ENCODE data around the gene ETV3.
"Not testable (repeated sequence)": the region's sequence is repeated elsewhere in the genome, so short reads cannot be mapped to it uniquely, and the experiment has no call there.

Gene ETV3

DNA sequence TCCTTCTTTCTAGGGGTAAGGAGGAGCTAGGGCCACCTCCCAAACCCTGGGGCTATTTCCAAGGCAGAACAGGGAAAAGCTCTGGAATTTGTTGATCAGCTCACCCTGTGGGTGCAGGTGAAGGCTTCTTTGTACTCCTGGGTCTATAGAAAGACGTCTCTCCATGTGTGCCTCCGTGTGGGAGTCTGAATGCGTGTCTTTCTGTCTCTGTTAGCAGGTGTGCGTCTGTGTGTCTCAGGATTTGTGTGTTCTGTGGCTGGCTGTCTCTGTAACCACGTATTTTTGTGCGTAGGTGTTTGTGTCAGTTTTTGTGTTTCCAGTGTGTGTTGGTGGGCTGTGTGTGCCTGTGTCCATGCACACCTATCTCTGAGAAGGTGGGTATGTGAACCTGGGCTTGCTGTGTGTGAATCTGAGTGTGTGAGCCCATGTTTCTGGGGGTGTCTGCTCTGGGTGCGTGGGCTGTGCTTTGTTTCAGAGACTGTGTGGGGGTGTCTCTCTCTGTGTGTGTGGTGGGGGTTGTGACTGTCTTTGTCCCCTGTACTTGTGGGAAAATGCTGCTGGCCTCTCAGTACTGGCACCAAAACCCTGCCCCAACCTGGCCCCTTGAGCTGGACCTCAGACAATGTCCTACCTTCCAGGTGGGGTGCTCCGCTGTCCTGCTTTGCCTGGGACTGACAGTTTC is 25.9 kb downstream of the ETV3 start:
- DNase-seq (ENCODE audit: low read depth in 2 of 2): no peak

- DNase-seq (ENCODE audit: low read depth in 2 of 2): no peak
These were observed 26.6 kb downstream of the ETV3 start for GRCh38 chr1:157111396-157112165.

DNA sequence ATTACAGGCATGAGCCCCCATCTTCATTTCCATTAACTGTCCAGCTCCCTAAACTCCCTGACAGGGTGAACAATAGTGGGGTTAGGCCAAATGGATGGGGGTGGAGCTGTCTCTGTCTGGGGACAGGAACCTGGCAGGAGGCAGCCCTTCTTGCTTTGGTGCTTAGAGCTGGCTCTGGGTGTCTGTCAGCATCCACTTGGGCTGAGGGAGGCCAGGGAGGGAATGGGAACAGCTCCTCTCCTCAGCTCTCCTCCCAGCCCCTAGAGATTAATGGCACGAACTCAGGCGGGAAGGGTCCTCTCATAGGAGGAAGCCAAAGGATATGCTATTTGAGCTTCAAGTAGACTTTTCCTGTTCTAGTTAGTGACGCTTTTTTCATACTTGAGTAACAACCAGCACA is 27.5 kb downstream of the ETV3 start:
- DNase-seq (ENCODE audit: low read depth in 2 of 2): no peak

- no peak for DNase-seq (ENCODE audit: low read depth in 2 of 2)
These were observed 28.2 kb downstream of the ETV3 start for GRCh38 chr1:157110003-157110402.

- no peak for DNase-seq (ENCODE audit: low read depth in 2 of 2)
These were observed 29.7 kb downstream of the ETV3 start for GRCh38 chr1:157108448-157108847.

- no peak for DNase-seq (ENCODE audit: low read depth in 2 of 2)
These were observed 30.5 kb downstream of the ETV3 start for GRCh38 chr1:157107702-157108101.

DNA sequence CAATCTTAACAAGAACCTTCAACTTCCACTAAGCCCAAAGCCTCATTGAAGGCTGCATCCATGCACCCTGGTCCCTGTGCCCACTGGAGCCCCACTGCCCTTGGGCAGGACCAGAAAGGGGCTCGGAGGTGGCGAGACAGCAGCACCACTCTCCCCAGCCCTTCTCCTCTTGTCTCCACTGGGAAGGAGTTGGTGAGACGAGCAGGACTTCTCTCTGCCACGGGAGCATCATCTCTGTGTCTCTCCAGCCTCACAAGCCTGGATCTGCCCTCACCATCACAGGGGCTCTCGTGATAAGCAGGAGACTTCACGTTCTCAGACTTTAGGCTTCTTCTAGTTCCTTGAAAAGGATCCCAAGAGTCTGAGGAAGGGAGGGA is 31.4 kb downstream of the ETV3 start:
- DNase-seq (ENCODE audit: low read depth in 2 of 2): no peak

- DNase-seq (ENCODE audit: low read depth in 2 of 2): no peak
These were observed 32.0 kb downstream of the ETV3 start for GRCh38 chr1:157105988-157106812.

DNA sequence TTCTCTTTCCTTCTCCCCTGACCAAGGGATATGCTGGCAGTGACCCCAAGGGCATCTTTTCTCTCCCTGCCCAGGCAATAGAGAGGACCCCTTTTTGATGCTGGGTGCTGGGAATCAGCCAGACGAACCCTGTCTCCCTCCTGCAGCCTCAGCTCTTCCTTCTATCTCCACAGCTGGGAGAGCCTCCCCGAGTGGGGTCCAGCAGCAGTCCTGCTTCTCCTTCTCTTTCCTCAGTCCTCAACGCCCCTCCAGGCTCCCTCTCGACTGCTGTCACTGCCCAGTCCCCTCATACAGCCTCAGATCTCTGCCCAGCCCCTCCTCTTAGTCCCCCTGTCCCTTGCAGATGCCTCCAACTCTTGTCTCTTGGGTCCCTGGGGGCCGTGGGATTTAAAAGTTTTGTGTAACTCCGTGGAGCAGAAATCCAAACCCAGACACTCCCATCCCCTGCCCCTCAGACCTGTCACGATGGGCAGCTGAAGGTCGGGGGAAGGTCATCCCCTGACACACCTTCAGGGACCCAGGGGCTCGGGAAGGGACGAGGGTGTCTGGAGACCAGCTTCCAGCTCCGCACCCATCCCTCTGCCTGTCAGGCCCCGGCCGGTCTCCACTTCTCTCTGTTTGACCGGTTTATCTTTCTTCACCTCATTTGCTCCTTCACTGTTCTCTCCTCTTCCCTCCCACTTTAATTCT is 32.8 kb downstream of the ETV3 start:
- no peak for DNase-seq (ENCODE audit: low read depth in 2 of 2)

DNA sequence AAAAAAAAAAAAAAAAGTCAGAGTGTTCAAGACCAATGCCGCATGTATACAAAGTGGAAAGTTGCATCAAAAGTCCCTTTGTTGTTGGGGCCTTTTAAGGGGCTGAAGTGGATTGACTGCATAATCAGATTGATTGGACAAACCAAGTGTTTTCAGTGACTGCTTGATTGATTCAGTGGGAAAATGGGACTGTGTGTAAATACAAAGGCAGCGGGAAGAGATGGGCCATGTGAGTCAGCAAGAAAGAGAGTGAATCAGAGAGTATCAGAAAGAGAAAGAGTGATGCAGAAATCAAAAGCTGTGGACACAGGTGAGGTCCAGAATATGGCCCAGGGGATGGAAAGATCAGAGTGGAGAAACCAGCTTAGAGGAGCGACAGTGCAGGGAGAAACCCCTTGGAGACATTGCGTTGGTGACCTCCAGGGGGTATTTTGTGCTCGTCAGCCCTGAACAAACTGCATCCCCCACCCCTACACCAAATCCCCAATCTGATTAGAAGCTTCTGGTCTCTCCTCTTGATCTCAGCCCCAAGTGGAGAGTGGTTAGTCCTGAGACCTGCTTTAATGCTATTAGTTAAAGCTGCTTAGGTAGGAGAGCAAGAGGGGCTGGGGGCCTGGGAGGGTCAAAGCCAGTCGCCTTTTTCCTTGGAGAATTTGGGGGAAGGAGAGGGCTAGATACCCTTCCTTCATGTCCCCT is 33.4 kb downstream of the ETV3 start:
- DNase-seq (ENCODE audit: low read depth in 2 of 2): no peak

GRCh38 chr1:157103268-157103667 is 34.9 kb downstream of the ETV3 start:
- DNase-seq (ENCODE audit: low read depth in 2 of 2): no peak

DNA sequence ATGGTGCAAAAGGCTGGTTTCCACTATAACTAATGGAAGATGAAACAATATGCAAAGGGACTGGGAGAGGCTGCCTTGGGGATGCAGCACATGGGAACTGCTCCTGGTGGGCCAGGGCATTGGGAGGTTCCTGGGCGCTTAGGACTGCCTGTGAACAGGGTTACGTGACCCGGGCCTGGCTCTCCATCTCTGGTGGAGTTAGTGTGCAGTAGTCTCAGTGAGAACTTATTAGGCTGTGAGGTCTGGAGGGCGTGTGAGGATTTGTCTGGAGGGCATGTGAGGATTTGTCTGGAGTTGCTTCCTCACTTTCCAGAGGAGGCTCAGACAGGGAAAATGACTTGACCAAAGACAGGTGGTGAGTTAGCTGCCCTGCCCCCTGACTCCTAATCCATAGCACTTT is 37.0 kb downstream of the ETV3 start:
- no peak for DNase-seq (ENCODE audit: low read depth in 2 of 2)

DNA sequence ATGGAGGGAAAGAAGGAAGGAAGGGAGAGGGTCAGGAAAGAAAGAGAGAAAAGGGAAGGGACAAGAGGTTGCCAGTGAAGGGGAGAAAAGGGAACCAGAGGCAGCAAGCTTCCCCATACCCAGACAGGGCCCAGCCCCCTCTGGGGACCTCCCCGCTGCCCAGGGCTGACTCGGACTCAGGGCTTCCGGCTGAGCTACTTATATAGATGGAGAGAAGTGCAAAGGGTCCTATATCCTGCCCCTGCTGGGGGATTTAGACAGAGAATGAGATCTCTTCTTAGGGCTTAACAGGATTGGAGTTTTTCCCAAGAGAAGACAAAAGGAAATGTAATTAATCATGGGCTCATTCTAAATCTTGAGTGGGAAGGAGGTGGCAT is 38.6 kb downstream of the ETV3 start, which contains the start of gene ETV3L:
Gene ETV3L, minus strand, starts transcription at position 176 of the 377 bp plus-strand sequence. CDS start 285 bp downstream, outside the sequence.
- no peak for DNase-seq (ENCODE audit: low read depth in 2 of 2)

DNA sequence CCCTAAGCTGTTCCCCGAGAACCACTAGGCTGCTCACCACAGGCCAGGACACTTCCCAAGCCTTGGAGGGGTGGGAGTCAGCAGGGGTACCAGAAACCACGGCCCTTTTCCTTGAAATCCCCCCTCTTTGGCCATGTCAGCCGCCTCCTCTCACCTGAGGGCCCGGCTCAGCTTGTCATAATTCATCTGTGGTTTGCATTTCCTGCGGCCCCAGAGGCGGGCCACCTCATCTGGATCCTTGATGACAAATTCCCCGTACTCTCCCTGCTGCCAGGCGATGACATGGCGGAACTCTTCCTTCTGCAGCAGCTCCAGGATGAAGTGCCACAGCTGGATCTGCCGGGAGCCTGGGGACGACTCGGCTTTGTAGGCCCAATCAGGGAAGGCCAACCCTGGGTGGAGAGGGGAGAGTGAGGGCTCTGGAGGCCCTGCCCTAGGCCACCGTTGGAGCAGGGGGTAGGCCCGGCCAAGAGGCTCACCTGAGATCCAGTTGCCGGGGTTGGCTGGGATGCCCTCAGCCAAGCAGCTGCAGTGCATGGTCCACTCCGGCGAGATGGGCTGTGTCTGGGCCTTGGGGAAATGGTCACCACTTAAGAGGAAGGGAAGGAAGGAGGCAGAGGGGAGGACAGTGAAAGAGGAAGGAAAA is 39.1 kb downstream of the ETV3 start:
- not testable (repeated sequence) for DNase-seq (ENCODE audit: low read depth in 2 of 2)

DNA sequence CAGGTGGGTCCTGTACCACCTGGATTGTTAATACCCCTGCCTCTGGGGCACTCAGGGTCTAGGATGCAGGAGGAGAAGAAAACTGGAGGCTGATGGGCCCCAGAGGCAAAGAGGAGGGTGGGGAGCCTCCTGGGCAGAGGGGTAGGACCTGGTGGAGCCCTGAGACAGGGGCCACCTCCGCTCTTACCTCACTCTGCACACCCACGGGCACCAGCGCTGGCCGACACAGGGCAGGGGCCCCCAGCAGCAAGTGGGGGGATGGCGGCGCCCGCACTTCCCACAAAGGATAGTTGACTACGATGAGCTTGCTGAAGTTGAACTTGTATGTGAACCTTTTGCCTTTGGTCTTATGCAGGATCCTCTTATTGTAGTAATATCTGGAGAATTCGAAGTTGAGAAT is 39.7 kb downstream of the ETV3 start:
- no peak for DNase-seq (ENCODE audit: low read depth in 2 of 2)

GRCh38 chr1:157097692-157098091 is 40.5 kb downstream of the ETV3 start:
- DNase-seq (ENCODE audit: low read depth in 2 of 2): no peak

- no peak for DNase-seq (ENCODE audit: low read depth in 2 of 2)
These were observed 41.3 kb downstream of the ETV3 start for GRCh38 chr1:157096881-157097280.

GRCh38 chr1:157095551-157095950 is 42.6 kb downstream of the ETV3 start:
- DNase-seq (ENCODE audit: low read depth in 2 of 2): no peak

DNA sequence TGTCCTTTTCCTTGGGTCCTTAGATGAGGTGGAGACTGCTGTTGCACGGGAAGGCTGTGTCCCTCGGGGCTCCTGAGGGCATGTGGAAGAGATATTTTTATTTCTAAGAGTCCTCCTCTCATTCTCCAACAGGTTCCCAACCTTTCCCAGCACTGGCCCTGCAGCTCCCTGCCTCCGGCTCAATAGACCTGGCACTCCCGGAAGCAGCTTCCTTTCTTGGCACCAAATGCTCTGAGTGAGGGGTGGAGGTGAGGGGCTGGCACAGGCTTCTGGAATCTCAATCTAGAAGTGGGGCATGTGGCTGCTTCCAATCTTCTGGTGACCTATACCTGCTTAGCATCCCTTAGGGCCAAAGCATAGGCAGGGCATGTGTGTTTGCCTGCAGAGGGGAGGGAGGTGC is 43.1 kb downstream of the ETV3 start:
- no peak for DNase-seq (ENCODE audit: low read depth in 2 of 2)

DNA sequence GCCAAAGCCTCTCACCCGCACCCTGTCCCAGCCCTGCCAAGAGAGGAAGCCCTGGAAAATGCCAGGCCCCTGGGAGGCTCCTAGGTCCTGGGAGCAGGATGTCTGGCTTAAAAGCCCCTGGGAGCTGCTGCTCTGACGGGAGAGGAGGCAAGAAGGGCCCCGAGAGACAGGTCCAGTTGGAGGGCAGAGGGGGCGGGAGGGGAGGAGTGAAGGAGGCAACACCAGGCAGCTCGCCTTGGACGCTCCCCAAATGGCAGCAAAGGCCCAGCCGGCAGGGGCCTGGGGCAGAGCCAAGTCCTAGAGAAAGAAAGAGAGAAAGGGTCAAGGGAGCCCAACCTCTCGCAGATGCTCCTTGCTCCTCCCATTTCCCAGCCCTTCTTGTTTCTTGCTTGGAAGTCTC is 45.4 kb downstream of the ETV3 start:
- no peak for DNase-seq (ENCODE audit: low read depth in 2 of 2)
